Testis (tissue), 3 donors: ENCODE measurements around the gene PAIP2B. TPM values are rescaled to one million over a fixed set of nuclear protein-coding genes. Genes with fewer than 3 reads are reported as not detected.

Experiments
- DNase-seq: peaks from one replicate; pipeline ENCODE4 v3.0.0-alpha.2; 2019
- H3K27ac ChIP-seq, 2 donors: fragments of 200-600 bp; sonication (generic); one replicate each; pipeline ENCODE4 v1.5.1; 2019
- H3K27me3 ChIP-seq: fragments of 200-600 bp; sonication (generic); one replicate; pipeline ENCODE4 v1.5.1; 2019
- H3K36me3 ChIP-seq: fragments of 200-600 bp; sonication (generic); one replicate; pipeline ENCODE4 v1.5.1; 2017; ENCODE audit warnings: low read depth; ENCODE audit errors: missing control alignments
- H3K4me1 ChIP-seq: fragments of 200-600 bp; sonication (generic); one replicate; pipeline ENCODE4 v1.5.1; 2019
- H3K4me3 ChIP-seq, 2 donors: fragments of 200-600 bp; sonication (generic); one replicate each; pipeline ENCODE4 v1.5.1; 2017 to 2019
- H3K9me3 ChIP-seq: fragments of 200-600 bp; sonication (generic); one replicate; pipeline ENCODE4 v1.5.1; 2017
- POLR2A ChIP-seq: fragments of 450-650 bp; IDR thresholded peaks from one replicate; pipeline ENCODE4 v1.6.1; 2017; ENCODE audit warnings: antibody characterized with exemption, mild to moderate bottlenecking, moderate library complexity
- WGBS, 2 donors: methylation state at CpG; one replicate each; pipeline ENCODE4 v1.1.5; 2018; 5-methylcytosine and 5-hydroxymethylcytosine counted together
- intact Hi-C: fragments of 100-400 bp; cut with DNase I; formaldehyde crosslinking; loops from one replicate; pipeline ENCODE4 v1.15.1; 2023; ENCODE audit warnings: low total_unique reads
- polyA plus RNA-seq: library from polyadenylated mRNA; stranded (reverse); fragments of 350-450 nt; fragmentation: Illumina TruSeq; extraction: RNeasy Lipid Tissue Mini Kit (QIAGEN cat#74804); gene quantifications from one replicate; pipeline ENCODE4 v1.2.3, GENCODE V29; 2014; ENCODE audit warnings: low read depth, low replicate concordance; ENCODE audit not compliant: insufficient read depth
- total RNA-seq, 2 donors: library from RNA; depleted of rRNA; stranded (reverse); fragments of >200 nt; gene quantifications; one replicate each; pipeline ENCODE4 v1.2.3, GENCODE V29; 2016
- TF ChIP-seq, protein P1 (sequence below), 3 experiments: fragments of 450-650 bp in 2 of 3; fragments of 200-600 bp in 1 of 3; sonication (generic) in 1 of 3; IDR thresholded peaks; one replicate each; pipeline ENCODE4 v1.5.1; 2016 to 2019; ENCODE audit warnings: antibody characterized with exemption in 3 of 3, mild to moderate bottlenecking in 2 of 3, moderate library complexity in 1 of 3

PAIP2B gene
- total and polyA plus RNA-seq, 3 donors from 2014 or later, result 3.3 to 4.5 (median 3.9) TPM

DNA sequence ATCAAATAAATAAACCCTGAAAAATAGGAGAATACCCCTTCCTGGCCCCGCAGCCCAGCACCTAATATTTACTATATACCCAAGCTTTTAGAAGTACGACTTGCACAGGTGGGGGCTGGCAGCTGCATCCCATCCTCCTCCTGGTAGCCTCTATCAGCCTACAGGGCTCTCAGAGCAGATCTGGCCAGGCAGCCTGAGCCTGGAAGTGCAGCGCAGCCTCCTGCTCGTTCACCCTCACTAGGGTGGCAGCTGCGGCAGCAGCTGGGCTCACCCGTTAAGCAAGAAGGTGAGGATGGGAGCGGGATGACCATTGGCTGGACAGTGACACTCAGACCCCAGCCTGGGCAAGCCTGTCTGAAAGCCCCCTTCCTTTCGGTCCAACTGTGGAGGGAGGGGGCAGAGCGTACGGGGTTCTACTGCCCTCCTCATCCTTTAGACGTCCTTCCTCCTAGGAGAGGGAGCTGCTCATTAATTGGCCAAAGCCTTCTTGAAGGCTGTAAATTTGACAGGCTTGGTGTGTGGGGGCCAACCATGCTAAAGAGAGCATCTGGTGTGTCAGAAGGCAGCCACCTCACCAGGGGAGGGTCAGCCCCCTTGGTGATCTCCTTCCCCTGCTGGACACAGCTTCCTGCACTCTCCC is 73.2 kb downstream of the PAIP2B start:
- Histone ChIP-seq H3K36me3 (no peaks in the 10 kb centered on the region), H3K27ac (no peak overlapping the region), H3K4me1 (no peaks in the 10 kb centered on the region), H3K27me3 (no peaks in the 10 kb centered on the region), H3K4me3 (no peak overlapping the region), H3K9me3 (no peaks in the 10 kb centered on the region)
- TF ChIP-seq POLR2A, result no peak
- TF ChIP-seq, protein P1, sequence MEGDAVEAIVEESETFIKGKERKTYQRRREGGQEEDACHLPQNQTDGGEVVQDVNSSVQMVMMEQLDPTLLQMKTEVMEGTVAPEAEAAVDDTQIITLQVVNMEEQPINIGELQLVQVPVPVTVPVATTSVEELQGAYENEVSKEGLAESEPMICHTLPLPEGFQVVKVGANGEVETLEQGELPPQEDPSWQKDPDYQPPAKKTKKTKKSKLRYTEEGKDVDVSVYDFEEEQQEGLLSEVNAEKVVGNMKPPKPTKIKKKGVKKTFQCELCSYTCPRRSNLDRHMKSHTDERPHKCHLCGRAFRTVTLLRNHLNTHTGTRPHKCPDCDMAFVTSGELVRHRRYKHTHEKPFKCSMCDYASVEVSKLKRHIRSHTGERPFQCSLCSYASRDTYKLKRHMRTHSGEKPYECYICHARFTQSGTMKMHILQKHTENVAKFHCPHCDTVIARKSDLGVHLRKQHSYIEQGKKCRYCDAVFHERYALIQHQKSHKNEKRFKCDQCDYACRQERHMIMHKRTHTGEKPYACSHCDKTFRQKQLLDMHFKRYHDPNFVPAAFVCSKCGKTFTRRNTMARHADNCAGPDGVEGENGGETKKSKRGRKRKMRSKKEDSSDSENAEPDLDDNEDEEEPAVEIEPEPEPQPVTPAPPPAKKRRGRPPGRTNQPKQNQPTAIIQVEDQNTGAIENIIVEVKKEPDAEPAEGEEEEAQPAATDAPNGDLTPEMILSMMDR (IDR thresholded peaks at IDR 0.05), result no peak
- intact Hi-C loops, result no loop called here
- 71 to 72% methylated on average over 8 to 11 of the region's 11 CpGs for WGBS, 2 donors
- DNase-seq, result no peak

DNA sequence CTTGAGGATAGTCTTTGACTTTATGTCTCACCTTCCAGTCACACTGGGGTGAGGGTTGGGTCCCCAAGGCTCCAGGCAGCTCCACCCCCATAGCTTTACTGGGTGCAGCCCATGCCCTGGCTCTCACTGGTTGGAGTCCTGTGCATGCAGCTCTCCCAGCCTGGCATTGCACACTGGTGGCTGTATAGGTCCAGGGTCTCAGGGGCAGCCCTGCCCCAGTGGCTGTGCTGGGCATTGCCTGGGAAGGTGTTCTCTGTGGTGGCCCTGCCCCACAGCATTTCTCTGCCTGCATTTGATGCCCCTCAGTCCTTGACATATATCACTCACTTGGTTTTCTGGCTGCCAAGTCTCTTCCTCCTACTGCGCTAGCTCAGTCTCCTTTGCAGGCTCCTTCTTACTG is 75.3 kb downstream of the PAIP2B start:
- Histone ChIP-seq H3K27me3 (no peaks in the 10 kb centered on the region), H3K4me1 (no peaks in the 10 kb centered on the region), H3K27ac (no peak overlapping the region), H3K9me3 (no peaks in the 10 kb centered on the region), H3K4me3 (no peak overlapping the region), H3K36me3 (no peaks in the 10 kb centered on the region)
- no peak for DNase-seq
- TF ChIP-seq, protein P1 (IDR thresholded peaks at IDR 0.05), result no peak
- no peak for TF ChIP-seq POLR2A
- intact Hi-C loops, result no loop called here
- WGBS, 2 donors, result 95% methylated on average over 1 of the region's 1 CpG

DNA sequence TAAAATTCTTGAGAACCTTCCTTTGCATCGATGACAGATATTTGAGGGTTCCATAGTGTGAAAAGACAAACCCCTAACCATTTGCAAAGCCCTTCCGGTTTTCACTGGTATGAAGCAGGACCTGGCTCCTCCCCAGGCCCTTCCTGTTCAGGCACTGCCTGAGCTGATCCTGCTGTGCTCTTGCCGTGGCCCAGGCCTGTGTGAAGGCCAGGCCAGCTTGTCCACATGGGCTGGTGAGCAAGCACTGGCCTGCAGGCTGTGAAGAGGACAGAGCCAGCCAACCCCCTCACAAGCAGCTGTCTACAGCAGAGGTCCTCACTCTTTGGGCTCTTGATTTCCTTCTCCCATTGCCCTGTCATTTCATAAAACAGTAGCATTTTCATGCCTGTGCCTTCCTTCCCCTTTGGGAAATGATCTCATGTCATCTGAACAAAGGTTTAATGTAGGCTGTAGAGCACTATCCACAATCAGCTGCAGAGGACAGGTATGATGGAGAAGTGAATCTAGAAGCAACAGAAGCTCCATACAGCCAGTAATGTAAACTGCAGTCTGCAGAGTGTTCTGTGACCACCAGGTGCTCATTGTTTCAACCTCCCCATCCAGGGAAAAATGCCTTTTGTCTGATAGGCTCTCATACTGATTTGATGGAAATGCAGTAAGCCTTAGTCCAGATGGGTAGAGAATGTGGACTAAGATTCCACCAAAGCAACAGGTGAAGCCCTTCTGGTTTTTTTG is 76.7 kb downstream of the PAIP2B start:
- intact Hi-C loops, result no loop called here

DNA sequence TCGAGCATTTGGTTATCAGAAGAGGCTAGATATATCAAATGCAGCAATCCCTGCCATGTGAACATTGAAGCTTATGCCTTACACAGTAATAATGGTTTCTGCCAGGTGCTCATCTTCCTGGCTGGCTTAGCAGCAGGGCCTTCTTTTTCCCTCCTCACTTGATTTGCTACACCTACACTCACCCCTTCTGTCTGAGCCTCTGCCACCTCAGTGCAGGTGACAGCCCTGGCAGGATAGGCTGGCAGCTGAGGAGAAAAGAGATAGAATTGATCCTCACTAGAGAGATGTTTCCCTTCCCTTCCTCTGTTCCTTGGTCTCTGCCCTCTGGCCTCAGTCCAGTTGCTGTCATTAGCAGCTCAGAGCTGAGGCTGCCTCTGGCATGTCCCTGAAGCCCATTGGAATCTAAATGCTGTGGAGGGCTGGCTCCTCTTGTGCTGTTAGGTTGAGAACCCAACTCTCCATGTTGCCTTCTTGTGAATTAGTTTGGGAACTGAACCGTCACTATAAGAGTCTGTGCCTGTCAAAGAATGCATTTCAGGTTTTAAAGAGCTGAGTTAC is 78.3 kb downstream of the PAIP2B start:
- Histone ChIP-seq H3K9me3 (no peaks in the 10 kb centered on the region), H3K27me3 (no peaks in the 10 kb centered on the region), H3K4me3 (no peak overlapping the region), H3K36me3 (no peaks in the 10 kb centered on the region), H3K4me1 (no peaks in the 10 kb centered on the region), H3K27ac (no peak overlapping the region)
- WGBS, 2 donors, result 83 to 86% methylated on average over 2 of the region's 2 CpGs
- TF ChIP-seq, protein P1 (IDR thresholded peaks at IDR 0.05), result no peak
- TF ChIP-seq POLR2A, result no peak
- no peak for DNase-seq
- intact Hi-C loops, result no loop called here

More for the DNA sequence above, 76.7 kb downstream of the PAIP2B start:
- WGBS, 2 donors, result 40 to 57% methylated on average over 3 of the region's 3 CpGs
- no peak overlapping the region for H3K4me3 ChIP-seq
- no peak overlapping the region for H3K27ac ChIP-seq
- H3K9me3 ChIP-seq, result no peaks in the 10 kb centered on the region
- no peaks in the 10 kb centered on the region for H3K36me3 ChIP-seq
- no peaks in the 10 kb centered on the region for H3K27me3 ChIP-seq
- TF ChIP-seq, protein P1 (IDR thresholded peaks at IDR 0.05), result no peak
- TF ChIP-seq POLR2A, result no peak
- H3K4me1 ChIP-seq, result no peaks in the 10 kb centered on the region
- DNase-seq, result peak; percentile 33
